Mucosa of rectum (tissue), 2 donors: ENCODE measurements around the gene DEK.
"Not testable (repeated sequence)": the region's sequence is repeated elsewhere in the genome, so short reads cannot be mapped to it uniquely, and the experiment has no call there.

Experiments
- H3K27ac ChIP-seq, 2 donors: one replicate each; pipeline ENCODE4 v1.7.0; 2013; ENCODE audit warnings: inconsistent platforms in 2 of 2, low read depth in 2 of 2, low read length in 2 of 2
- H3K27me3 ChIP-seq, 2 donors: one replicate each; pipeline ENCODE4 v1.7.0; 2013; ENCODE audit warnings: low read length in 2 of 2; ENCODE audit not compliant: control insufficient read depth in 2 of 2, insufficient read depth in 2 of 2
- H3K36me3 ChIP-seq, 2 donors: one replicate each; pipeline ENCODE4 v1.7.0; 2013; ENCODE audit warnings: low read length in 2 of 2; ENCODE audit not compliant: control insufficient read depth in 2 of 2, insufficient read depth in 2 of 2
- H3K4me1 ChIP-seq, 2 donors: one replicate each; pipeline ENCODE4 v1.7.0; 2013; ENCODE audit warnings: low read length in 2 of 2, mild to moderate bottlenecking in 1 of 2; ENCODE audit not compliant: control insufficient read depth in 2 of 2, insufficient read depth in 2 of 2
- H3K4me3 ChIP-seq, 2 donors: one replicate each; pipeline ENCODE4 v1.7.0; 2013; ENCODE audit warnings: low read length in 2 of 2
- H3K9ac ChIP-seq, 2 donors: one replicate each; pipeline ENCODE4 v1.7.0; 2013; ENCODE audit warnings: low read length in 2 of 2, low read depth in 1 of 2, mild to moderate bottlenecking in 1 of 2
- H3K9me3 ChIP-seq, 2 donors: one replicate each; pipeline ENCODE4 v1.7.0; 2013; ENCODE audit warnings: low read length in 2 of 2; ENCODE audit not compliant: control insufficient read depth in 2 of 2
- donor health status: healthy.
- donor health status: Normal muscosa, but diverticular disease.

Gene DEK

GRCh38 chr6:18186540-18187250, 77.6 kb downstream of the DEK start:
- H3K9me3 ChIP-seq = no peaks in the 10 kb centered on the region
- no peak overlapping the region for H3K27ac ChIP-seq
- peaks cover 0 to 6% of the 10 kb centered on the region in 2 donors for H3K4me1 ChIP-seq
- H3K36me3 ChIP-seq = peaks cover 8 to 16% of the 10 kb centered on the region in 2 donors
- no peak overlapping the region for H3K4me3 ChIP-seq
- no peaks in the 10 kb centered on the region for H3K27me3 ChIP-seq
- H3K9ac ChIP-seq = no peak overlapping the region

- no peaks in the 10 kb centered on the region for H3K27me3 ChIP-seq
- no peaks in the 10 kb centered on the region for H3K9me3 ChIP-seq
- H3K4me1 ChIP-seq = peaks cover 0 to 6% of the 10 kb centered on the region in 2 donors
- H3K9ac ChIP-seq = no peak overlapping the region
- peak overlapping the region in 1 of 2 donors; percentile 38 for H3K27ac ChIP-seq
- peaks cover 2 to 10% of the 10 kb centered on the region in 2 donors for H3K36me3 ChIP-seq
- no peak overlapping the region for H3K4me3 ChIP-seq
These were observed 78.3 kb downstream of the DEK start for GRCh38 chr6:18186033-18186432.

DNA sequence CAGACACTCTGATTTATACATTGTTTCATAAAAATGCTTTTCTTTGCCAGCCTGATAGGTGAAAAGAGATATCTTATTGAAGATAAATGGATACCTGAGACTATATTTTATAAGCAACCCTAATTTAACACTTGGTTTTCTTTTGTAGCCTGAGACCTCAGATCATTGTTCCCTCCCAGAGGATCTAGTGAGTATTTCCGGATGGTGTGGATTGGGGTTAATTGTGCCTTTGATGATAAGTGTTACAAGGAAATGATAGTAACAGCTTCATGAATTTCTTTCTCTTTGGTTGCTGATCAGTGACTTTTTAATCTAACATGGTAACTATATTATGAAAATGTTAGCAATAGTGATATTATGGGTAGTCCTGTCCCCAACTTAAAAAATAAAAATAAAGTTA, 78.7 kb downstream of the DEK start:
- Histone ChIP-seq H3K4me1 (peaks cover 2 to 6% of the 10 kb centered on the region in 2 donors), H3K9ac (no peak overlapping the region), H3K4me3 (no peak overlapping the region), H3K36me3 (peaks cover 0 to 7% of the 10 kb centered on the region in 2 donors), H3K27me3 (no peaks in the 10 kb centered on the region), H3K9me3 (no peaks in the 10 kb centered on the region), H3K27ac (peak overlapping the region in 1 of 2 donors; percentile 38)

- Histone ChIP-seq H3K4me1 (peaks cover 4 to 8% of the 10 kb centered on the region in 2 donors), H3K27me3 (no peaks in the 10 kb centered on the region), H3K27ac (no peak overlapping the region), H3K9me3 (no peaks in the 10 kb centered on the region), H3K4me3 (no peak overlapping the region), H3K9ac (no peak overlapping the region), H3K36me3 (peaks cover 0 to 5% of the 10 kb centered on the region in 2 donors)
These were observed 80.6 kb downstream of the DEK start for GRCh38 chr6:18183766-18184165.

- H3K4me1 ChIP-seq = peaks cover 4 to 10% of the 10 kb centered on the region in 2 donors
- no peaks in the 10 kb centered on the region for H3K27me3 ChIP-seq
- H3K9ac ChIP-seq = no peak overlapping the region
- H3K27ac ChIP-seq = no peak overlapping the region
- H3K36me3 ChIP-seq = peaks cover 0 to 3% of the 10 kb centered on the region in 2 donors
- no peak overlapping the region for H3K4me3 ChIP-seq
- no peaks in the 10 kb centered on the region for H3K9me3 ChIP-seq
These were observed 81.8 kb downstream of the DEK start for GRCh38 chr6:18182568-18182967.

DNA sequence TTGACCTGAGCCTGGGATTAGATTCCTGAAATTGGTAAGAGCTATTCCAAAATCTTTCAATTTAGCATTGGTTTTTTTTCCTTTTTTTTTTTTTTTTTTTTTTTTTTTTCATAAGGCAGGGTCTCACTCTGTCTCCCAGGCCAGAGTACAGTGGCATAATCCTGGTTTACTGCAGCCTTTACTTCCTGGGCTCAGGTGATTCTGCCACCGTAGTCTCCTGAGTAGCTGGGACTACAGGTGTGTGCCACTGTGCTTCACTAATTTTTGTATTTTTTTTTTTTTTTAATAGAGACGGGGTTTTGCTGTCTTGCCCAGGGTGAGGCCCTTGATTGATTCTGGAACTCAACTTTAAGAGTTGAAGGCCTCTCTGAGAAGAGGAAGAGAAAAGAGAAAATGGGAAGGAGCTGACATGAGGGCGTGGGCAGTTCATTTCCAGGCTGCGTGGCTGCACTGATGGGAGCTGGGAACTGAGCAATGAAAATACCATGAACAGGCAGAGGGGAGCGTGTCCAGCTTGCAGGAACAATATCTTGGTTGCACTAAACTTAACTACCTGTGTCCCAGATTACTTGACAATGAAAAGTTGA, 84.5 kb downstream of the DEK start:
- peaks cover 4% of the 10 kb centered on the region in 2 donors for H3K4me1 ChIP-seq
- H3K36me3 ChIP-seq = peaks cover 0 to 4% of the 10 kb centered on the region in 2 donors
- no peak overlapping the region for H3K4me3 ChIP-seq
- peak overlapping the region; percentile 38 to 39 for H3K27ac ChIP-seq
- H3K27me3 ChIP-seq = no peaks in the 10 kb centered on the region
- H3K9ac ChIP-seq = no peak overlapping the region
- H3K9me3 ChIP-seq = no peaks in the 10 kb centered on the region

DNA sequence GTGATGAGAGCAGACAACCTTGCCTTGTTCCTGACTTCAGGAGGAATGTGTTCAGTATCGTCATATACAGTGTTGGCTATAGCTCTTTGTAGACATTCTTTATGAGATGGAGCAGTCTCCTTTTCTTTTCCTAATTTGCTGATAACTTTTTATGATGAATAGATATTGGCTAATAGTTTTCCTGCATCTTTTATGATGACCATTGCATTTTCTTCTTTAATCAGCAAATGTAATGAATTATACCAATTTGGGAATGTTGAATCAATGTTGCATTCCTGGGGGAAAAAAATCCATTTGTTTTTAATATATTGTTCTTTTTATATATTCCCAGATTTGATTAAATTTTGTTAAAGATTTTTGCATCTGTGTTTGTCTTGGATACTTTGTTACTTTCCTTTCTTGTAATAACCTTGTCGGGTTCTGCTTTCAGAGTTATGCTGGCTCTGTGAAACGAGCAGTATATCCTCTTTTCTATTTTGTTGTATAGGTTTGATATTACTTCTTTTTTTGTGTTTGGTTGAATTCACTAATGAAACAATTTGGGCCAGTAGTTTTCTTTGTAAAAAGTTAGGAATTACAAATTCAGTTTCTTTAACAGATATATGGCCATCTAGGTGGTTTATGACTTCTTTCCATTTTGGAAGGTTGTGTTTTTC, 85.2 kb downstream of the DEK start:
- Histone ChIP-seq H3K27me3 (no peaks in the 10 kb centered on the region), H3K4me1 (peaks cover 4% of the 10 kb centered on the region in 2 donors), H3K9ac (no peak overlapping the region), H3K9me3 (no peaks in the 10 kb centered on the region), H3K4me3 (no peak overlapping the region), H3K36me3 (peaks cover 0 to 8% of the 10 kb centered on the region in 2 donors), H3K27ac (peak overlapping the region; percentile 35 to 39)

DNA sequence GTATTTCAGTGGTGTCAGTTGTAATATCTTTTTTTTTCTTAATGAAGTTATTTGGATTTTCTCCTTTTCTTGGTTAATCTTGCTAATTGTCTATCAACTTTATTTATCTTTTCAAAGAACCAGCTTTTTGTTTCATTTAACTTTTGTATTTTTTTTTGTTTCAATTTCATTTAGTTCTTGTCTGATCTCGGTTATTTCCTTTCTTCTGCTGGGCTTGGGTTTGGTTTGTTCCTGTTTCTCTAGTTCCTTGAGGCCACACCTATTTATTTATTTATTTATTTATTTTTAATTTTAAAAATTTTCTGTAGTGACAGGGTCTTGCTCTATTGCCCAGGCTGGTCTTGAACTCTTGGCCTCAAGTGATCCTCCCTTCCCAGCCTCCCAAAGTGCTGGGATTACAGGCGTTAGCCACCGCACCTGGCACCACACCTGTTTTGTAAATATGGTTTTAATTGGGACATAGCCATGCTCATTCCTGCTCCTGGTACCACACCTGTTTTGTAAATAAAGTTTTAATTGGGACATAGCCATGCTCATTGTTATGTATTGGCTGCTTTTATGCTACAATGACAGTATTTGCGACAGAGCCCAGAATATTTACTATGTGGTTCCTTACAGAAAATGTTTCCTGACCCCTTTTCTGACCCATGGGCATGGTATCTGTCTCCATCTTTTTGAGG, 86.9 kb downstream of the DEK start:
- Histone ChIP-seq H3K9me3 (no peaks in the 10 kb centered on the region), H3K36me3 (peaks cover 0 to 8% of the 10 kb centered on the region in 2 donors), H3K4me3 (no peak overlapping the region), H3K27ac (peak overlapping the region in 1 of 2 donors; percentile 10), H3K9ac (no peak overlapping the region), H3K4me1 (peaks cover 4% of the 10 kb centered on the region in 2 donors), H3K27me3 (no peaks in the 10 kb centered on the region)

DNA sequence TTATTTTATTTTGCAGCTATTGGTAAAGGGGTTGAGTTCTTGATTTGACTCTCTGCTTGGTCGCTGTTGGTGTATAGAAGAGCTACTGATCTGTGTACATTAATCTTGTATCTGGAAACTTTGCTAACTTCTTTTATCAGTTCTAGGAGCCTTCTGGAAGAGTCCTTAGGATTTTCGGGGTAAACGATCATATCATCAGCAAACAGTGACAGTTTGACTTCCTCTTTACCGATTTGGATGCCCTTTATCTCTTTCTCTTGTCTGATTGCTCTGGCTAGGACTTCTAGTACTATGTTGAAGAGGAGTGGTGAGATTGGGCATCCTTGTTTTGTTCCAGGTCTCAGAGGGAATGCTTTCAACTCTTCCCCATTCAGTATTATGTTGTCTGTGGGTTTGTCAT, 88.1 kb downstream of the DEK start:
- not testable (repeated sequence) for H3K4me3 ChIP-seq, H3K9ac ChIP-seq, H3K27ac ChIP-seq, H3K4me1 ChIP-seq, H3K27me3 ChIP-seq, H3K9me3 ChIP-seq
- peaks cover 8 to 19% of the 10 kb centered on the region in 2 donors for H3K36me3 ChIP-seq
